OCI-LY1 (cell line): ENCODE data around the gene NUAK1.

ENCODE experiments used
- EZH2 ChIP-seq: fragments of 200-600 bp; sonication (generic), shearing (Covaris generic); IDR thresholded peaks from 2 replicates; pipeline ENCODE4 v1.8.0; 2017; ENCODE audit warnings: borderline replicate concordance, mixed run types, mild to moderate bottlenecking, antibody characterized with exemption, low read length, moderate library complexity, mixed read lengths
- TF ChIP-seq, protein P1 (sequence below): fragments of 200-600 bp; sonication (generic), shearing (Covaris generic); IDR thresholded peaks from 2 replicates; pipeline ENCODE4 v1.5.1; 2017; ENCODE audit warnings: mild to moderate bottlenecking, antibody characterized with exemption, low read length, moderate library complexity, mixed read lengths

DNA sequence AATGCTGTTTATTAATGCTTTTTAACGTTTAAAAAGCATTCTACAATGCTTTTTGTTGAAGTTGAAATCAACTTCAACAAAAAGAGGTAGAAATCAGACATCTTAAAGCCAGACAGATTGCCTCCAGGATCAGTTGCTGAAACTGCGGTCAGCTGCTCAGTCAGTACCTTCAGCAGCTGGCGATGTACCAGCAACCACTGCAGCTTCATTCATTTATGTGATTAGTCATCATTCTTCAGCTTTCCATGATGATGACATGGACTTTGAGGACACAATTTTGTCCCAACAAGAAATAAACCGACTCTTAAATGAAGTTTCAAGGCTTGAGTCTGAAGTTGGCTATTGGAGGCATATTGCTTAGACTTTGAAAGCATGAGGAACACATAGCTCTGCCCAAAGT lies 31.5 kb upstream of the NUAK1 start:
- TF ChIP-seq, protein P1, sequence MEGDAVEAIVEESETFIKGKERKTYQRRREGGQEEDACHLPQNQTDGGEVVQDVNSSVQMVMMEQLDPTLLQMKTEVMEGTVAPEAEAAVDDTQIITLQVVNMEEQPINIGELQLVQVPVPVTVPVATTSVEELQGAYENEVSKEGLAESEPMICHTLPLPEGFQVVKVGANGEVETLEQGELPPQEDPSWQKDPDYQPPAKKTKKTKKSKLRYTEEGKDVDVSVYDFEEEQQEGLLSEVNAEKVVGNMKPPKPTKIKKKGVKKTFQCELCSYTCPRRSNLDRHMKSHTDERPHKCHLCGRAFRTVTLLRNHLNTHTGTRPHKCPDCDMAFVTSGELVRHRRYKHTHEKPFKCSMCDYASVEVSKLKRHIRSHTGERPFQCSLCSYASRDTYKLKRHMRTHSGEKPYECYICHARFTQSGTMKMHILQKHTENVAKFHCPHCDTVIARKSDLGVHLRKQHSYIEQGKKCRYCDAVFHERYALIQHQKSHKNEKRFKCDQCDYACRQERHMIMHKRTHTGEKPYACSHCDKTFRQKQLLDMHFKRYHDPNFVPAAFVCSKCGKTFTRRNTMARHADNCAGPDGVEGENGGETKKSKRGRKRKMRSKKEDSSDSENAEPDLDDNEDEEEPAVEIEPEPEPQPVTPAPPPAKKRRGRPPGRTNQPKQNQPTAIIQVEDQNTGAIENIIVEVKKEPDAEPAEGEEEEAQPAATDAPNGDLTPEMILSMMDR: no peak
- no peak for TF ChIP-seq EZH2
